ENCODE results near the gene PIP4P1.

Gene PIP4P1

DNA sequence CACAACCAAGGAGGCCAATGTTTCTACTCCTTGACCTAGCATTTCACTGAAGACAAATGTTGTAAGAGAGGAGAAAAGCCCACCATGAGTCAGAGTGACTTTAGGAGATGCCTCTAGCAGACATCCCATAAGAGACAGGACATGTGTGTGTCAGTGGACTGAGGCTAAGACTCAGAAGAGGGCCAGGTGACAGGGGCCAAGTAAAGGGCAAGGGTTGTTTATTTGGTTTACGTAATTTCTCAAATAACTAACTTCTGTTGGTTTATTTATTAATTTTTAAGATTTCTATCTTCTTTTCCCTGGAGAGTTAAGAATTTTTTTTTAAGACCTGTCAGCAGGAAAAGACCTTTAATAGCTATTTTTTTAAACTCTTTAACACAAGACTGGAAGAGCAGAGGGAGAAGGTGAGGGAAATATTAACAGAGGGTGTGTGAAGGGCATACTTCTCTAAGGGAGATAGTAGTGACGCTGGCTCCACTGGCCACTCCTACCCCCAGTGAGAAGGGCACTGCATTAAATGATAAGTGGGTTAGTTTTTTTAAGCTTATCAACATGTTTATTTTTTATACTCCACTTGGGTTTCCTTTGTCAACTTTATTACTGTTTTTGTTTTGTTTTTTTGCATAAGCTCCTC lies 11.4 kb upstream of the PIP4P1 start:
- Histone ChIP-seq H3K27me3 (ENCODE audit: insufficient read depth, insufficient read length) (no peaks in the 10 kb centered on the region), H3K4me3 (ENCODE audit: insufficient read length, low read depth) (no peak overlapping the region), H3K9me3 (ENCODE audit: insufficient read depth, low read length) (no peaks in the 10 kb centered on the region), H3K36me3 (ENCODE audit: insufficient read depth, insufficient read length, low read length) (peaks cover 59% of the 10 kb centered on the region), H3K4me1 (ENCODE audit: insufficient read depth, insufficient read length) (peaks cover 5% of the 10 kb centered on the region), H3K9ac (ENCODE audit: insufficient read length, low read depth) (no peak overlapping the region)
- TF ChIP-seq SUZ12 (IDR thresholded peaks at IDR 0.05; ENCODE audit: extremely low read depth, insufficient read depth, insufficient read length) (no peak), YY1 (IDR thresholded peaks at IDR 0.05; ENCODE audit: insufficient read depth, insufficient read length) (no peak), ZNF274 (IDR thresholded peaks at IDR 0.05; ENCODE audit: low read depth, low read length) (no peak)
- no peak for DNase-seq (ENCODE audit: low read depth, low spot score)

DNA sequence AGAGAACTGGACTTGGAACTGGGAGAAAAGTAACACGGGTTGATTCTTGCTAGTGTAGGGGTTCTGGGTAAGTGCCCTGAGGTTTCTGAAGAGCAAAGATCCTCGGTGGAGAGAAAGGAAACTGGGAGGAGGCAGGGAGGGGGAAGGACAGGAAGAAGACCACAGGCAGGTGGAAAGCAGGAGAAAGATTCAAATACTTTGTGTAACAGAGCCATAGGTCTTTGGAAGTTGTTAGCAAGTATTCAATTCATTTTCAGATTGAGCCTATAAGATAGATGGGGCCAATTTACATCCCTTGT lies 9.3 kb upstream of the PIP4P1 start:
- H3K4me1 ChIP-seq (ENCODE audit: insufficient read depth, insufficient read length): no peaks in the 10 kb centered on the region
- no peaks in the 10 kb centered on the region for H3K27me3 ChIP-seq (ENCODE audit: insufficient read depth, insufficient read length)
- peaks cover 40% of the 10 kb centered on the region for H3K36me3 ChIP-seq (ENCODE audit: insufficient read depth, insufficient read length, low read length)
- H3K9me3 ChIP-seq (ENCODE audit: insufficient read depth, low read length): no peaks in the 10 kb centered on the region
- peak overlapping the region; percentile 94 for H3K9ac ChIP-seq (ENCODE audit: insufficient read length, low read depth)
- no peak for DNase-seq (ENCODE audit: low read depth, low spot score)
- TF ChIP-seq SUZ12 (IDR thresholded peaks at IDR 0.05; ENCODE audit: extremely low read depth, insufficient read depth, insufficient read length) (no peak), ZNF274 (IDR thresholded peaks at IDR 0.05; ENCODE audit: low read depth, low read length) (no peak), YY1 (IDR thresholded peaks at IDR 0.05; ENCODE audit: insufficient read depth, insufficient read length) (no peak)
- H3K4me3 ChIP-seq (ENCODE audit: insufficient read length, low read depth): peak overlapping the region; percentile 92

DNA sequence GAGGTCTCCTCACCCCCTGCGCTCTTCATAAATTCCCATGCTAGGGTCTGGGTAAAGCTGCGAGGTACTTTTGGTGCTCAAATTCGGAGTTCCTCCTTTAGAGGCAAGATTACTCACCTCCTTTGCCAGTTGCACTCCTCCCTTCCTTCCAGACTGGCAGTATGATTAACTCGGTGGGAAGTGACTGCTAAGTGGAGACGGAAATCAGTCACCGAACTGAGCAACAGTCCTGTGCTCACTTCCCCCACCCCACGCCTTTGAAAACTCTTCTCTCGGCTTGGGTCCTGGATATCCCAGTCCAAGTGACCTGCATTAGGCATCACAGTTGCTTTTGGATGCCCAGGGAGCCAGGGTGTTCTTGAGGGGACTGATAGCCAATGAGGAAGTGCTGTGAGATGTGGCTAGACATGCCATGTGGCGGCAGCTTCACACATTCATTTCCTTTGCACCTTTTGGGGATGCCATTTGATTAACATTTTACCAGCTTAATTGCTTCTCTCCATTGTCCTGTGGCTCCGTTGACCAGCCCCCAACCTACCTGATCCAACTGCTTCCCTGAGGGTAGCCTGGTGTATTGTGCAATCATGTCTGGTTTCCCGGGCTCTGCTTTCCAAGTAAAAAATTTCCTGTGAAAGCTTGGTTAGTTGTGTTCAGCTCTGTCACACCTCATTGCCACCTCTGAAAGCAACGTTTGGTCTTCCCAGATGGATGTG lies 8.8 kb upstream of the PIP4P1 start:
- H3K36me3 ChIP-seq (ENCODE audit: insufficient read depth, insufficient read length, low read length): peaks cover 34% of the 10 kb centered on the region
- H3K4me3 ChIP-seq (ENCODE audit: insufficient read length, low read depth): peak overlapping the region; percentile 92
- no peaks in the 10 kb centered on the region for H3K4me1 ChIP-seq (ENCODE audit: insufficient read depth, insufficient read length)
- H3K9me3 ChIP-seq (ENCODE audit: insufficient read depth, low read length): no peaks in the 10 kb centered on the region
- peak overlapping the region; percentile 94 for H3K9ac ChIP-seq (ENCODE audit: insufficient read length, low read depth)
- DNase-seq (ENCODE audit: low read depth, low spot score): no peak
- TF ChIP-seq ZNF274 (IDR thresholded peaks at IDR 0.05; ENCODE audit: low read depth, low read length): no peak
- TF ChIP-seq SUZ12 (IDR thresholded peaks at IDR 0.05; ENCODE audit: extremely low read depth, insufficient read depth, insufficient read length): no peak
- no peak for TF ChIP-seq YY1 (IDR thresholded peaks at IDR 0.05; ENCODE audit: insufficient read depth, insufficient read length)
- no peaks in the 10 kb centered on the region for H3K27me3 ChIP-seq (ENCODE audit: insufficient read depth, insufficient read length)

DNA sequence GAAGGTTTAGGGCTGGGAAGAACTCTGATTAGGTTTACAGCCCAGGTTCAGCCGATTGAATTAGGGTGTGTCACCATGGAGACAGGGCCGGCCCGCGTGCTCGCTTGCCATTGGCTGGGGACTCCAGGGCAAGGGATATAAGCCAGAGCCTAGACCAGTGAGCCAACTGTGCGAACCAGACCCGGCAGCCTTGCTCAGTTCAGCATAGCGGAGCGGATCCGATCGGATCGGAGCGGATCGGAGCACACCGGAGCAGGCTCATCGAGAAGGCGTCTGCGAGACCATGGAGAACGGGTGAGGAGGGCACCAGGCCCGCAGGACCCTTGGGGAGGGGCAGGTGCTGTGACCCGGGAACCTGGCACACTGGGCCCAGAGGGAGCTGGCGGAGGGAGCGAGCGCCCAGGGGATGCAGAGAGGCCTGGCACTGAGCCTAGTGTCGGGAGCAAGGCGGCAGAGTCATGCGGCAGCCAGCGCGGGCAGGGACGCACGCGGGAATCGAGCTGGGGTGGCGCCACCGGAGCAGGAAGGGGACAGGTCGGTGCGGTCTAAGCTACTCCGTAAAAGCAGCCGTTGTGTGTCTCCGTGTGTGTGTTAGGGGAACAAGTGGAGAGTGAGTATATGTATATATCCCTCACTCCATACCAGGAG lies 8.1 kb upstream of the PIP4P1 start, which contains the start of gene PNP:
PNP (plus strand) TSS at position 165 of the 648 bp plus-strand sequence; CDS start at position 284, 119 bp downstream.
- Histone ChIP-seq H3K27me3 (ENCODE audit: insufficient read depth, insufficient read length) (no peaks in the 10 kb centered on the region), H3K4me3 (ENCODE audit: insufficient read length, low read depth) (peak within 1 kb of the TSS; percentile 92), H3K9me3 (ENCODE audit: insufficient read depth, low read length) (no peaks in the 10 kb centered on the region), H3K36me3 (ENCODE audit: insufficient read depth, insufficient read length, low read length) (peaks cover 28% of the 10 kb centered on the region), H3K9ac (ENCODE audit: insufficient read length, low read depth) (peak within 1 kb of the TSS; percentile 94), H3K4me1 (ENCODE audit: insufficient read depth, insufficient read length) (no peaks in the 10 kb centered on the region)
- DNase-seq (ENCODE audit: low read depth, low spot score): peak; percentile 72
- TF ChIP-seq SUZ12 (IDR thresholded peaks at IDR 0.05; ENCODE audit: extremely low read depth, insufficient read depth, insufficient read length): no peak
- TF ChIP-seq YY1 (IDR thresholded peaks at IDR 0.05; ENCODE audit: insufficient read depth, insufficient read length): no peak
- no peak for TF ChIP-seq ZNF274 (IDR thresholded peaks at IDR 0.05; ENCODE audit: low read depth, low read length)

DNA sequence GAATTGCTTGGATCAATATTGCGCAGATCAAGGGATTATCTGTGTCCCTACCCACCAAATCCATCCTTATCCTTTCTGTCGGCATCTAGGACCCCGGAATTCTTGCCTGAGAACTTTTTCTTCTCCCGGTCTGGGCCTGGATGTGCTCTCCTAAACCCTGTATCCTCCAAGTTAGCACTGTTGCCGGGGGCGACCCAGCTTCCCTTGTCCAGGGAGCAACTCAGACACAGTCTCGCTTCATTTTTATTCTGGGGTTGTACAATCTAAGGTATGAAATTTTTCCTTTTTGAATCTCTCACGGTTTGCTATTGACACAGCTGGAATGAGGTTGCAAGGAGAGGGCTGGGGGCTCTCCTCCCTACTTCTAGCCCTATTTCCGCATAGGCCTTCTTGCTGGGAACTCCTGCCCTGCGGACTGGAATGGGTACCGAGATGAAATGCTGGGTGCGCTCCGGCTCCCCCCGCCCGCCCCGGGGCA lies 7.6 kb upstream of the PIP4P1 start:
- TF ChIP-seq SUZ12 (IDR thresholded peaks at IDR 0.05; ENCODE audit: extremely low read depth, insufficient read depth, insufficient read length): no peak
- TF ChIP-seq YY1 (IDR thresholded peaks at IDR 0.05; ENCODE audit: insufficient read depth, insufficient read length): no peak
- TF ChIP-seq ZNF274 (IDR thresholded peaks at IDR 0.05; ENCODE audit: low read depth, low read length): no peak
- H3K4me1 ChIP-seq (ENCODE audit: insufficient read depth, insufficient read length): no peaks in the 10 kb centered on the region
- H3K9me3 ChIP-seq (ENCODE audit: insufficient read depth, low read length): no peaks in the 10 kb centered on the region
- DNase-seq (ENCODE audit: low read depth, low spot score): no peak
- no peaks in the 10 kb centered on the region for H3K27me3 ChIP-seq (ENCODE audit: insufficient read depth, insufficient read length)
- peak overlapping the region; percentile 92 for H3K4me3 ChIP-seq (ENCODE audit: insufficient read length, low read depth)
- H3K36me3 ChIP-seq (ENCODE audit: insufficient read depth, insufficient read length, low read length): peaks cover 22% of the 10 kb centered on the region
- peak overlapping the region; percentile 94 for H3K9ac ChIP-seq (ENCODE audit: insufficient read length, low read depth)

DNA sequence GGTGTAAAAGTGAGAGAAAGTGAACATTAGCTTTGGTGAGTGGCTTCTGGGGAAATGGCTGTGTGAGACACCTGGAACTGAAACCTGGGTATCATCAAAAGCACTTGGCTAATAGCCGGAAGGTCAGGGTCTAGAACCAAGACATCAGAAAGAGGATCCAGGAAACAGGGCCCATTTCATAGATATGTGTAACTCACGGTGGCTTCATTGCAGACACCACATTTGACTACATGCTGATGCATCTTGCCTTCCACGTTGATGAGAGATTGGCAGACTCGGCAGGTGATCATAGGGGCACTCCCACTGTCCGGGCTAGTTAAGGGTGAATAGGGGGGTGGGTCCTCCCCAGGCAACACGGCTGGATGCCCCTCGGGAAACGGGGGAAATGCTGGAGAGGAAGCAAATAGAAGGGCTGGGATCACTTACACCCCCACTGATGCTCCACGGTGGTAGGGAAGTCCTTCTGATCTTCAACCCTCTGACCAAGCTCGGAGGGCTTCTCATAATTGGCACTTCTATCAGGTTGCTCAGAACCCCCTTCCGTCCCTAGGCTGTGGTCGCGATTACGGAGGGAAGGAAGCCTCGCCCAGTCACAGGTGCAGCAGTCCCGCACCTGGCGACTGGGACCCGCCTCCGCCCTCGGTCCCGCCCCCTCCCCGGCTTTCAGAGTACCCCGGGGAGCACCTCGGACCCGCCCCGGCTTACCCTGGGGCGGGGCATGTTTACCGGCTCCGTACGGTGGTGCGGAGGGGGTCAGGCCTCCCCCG lies 593 bp downstream of the PIP4P1 start:
- Histone ChIP-seq H3K27me3 (ENCODE audit: insufficient read depth, insufficient read length) (no peaks in the 10 kb centered on the region), H3K9me3 (ENCODE audit: insufficient read depth, low read length) (peaks cover 5% of the 10 kb centered on the region; the same call in 1 of the 2 replicates), H3K4me3 (ENCODE audit: insufficient read length, low read depth) (peak overlapping the region; percentile 82), H3K9ac (ENCODE audit: insufficient read length, low read depth) (peak overlapping the region; percentile 85), H3K36me3 (ENCODE audit: insufficient read depth, insufficient read length, low read length) (peaks cover 51% of the 10 kb centered on the region), H3K4me1 (ENCODE audit: insufficient read depth, insufficient read length) (peaks cover 16% of the 10 kb centered on the region)
- TF ChIP-seq YY1 (IDR thresholded peaks at IDR 0.05; ENCODE audit: insufficient read depth, insufficient read length) (no peak), SUZ12 (IDR thresholded peaks at IDR 0.05; ENCODE audit: extremely low read depth, insufficient read depth, insufficient read length) (no peak), ZNF274 (IDR thresholded peaks at IDR 0.05; ENCODE audit: low read depth, low read length) (no peak)
- no peak for DNase-seq (ENCODE audit: low read depth, low spot score)

Measured in NT2/D1 (cell line).